Stimulated activated CD4-positive, alpha-beta T cell treated with anti-CD3 and anti-CD28 coated beads, Interleukin-15, amount 100 ng/mL, for 24 hours (primary cell): Measurements from ENCODE around the gene PCYT2.

Source experiments
- DNase-seq: peaks from one replicate; pipeline ENCODE4 v3.0.0-alpha.2; 2020

Gene PCYT2

GRCh38 chr17:81942167-81942553 lies 31.0 kb upstream of the PCYT2 start:
- no peak for DNase-seq

GRCh38 chr17:81941484-81942166 lies 30.4 kb upstream of the PCYT2 start:
- DNase-seq: no peak

- DNase-seq: no peak
Measured at GRCh38 chr17:81940538-81941483, 29.6 kb upstream of the PCYT2 start.

DNA sequence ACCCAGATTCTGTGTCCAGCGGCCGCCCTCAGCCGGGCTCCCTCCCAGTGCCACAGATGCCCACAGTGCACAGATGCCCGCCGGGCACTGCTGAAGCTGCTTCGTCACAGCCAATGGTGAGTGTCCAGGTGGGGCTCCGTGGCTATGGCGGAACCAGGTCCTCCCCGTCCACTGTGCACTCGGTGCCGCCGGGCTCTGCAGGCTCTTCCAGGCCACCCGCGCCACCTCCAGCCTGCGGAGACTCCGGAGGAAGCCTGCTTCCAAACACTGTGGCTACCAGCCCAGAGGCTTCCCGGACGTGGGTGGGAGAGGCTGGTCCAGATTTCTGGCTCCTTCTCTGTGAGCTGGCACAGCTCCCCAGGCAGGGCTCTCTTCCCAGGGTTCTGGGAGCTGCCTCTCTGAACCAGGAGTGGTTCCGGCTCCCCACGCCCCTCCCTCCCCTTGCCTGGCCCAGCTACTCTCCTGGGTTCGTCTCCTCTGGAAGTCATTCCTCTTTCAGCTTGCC lies 28.7 kb upstream of the PCYT2 start:
- no peak for DNase-seq

DNA sequence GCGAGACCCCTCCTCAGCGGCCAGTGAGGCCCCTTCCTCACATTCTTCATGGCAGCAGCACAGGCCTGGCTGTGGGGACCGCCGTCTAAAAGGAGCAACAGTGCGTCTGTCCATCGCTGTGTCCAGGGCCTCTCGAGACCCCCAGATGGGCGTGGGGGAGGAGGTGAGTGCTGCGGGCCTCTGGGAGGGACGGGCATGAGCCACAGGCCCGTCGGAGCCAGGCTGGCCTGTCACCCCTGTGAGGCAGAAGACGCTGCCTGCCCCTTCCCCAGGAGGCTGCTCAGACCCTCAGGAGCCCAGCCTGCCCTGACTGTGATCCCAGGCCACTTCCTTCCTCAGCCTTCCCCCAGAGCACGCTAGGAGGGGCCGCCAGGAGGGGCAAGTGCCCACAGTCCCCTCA lies 28.0 kb upstream of the PCYT2 start:
- DNase-seq: no peak

GRCh38 chr17:81935709-81936084 lies 24.5 kb upstream of the PCYT2 start:
- DNase-seq: no peak

GRCh38 chr17:81934850-81935708 lies 23.9 kb upstream of the PCYT2 start:
- DNase-seq: no peak

DNA sequence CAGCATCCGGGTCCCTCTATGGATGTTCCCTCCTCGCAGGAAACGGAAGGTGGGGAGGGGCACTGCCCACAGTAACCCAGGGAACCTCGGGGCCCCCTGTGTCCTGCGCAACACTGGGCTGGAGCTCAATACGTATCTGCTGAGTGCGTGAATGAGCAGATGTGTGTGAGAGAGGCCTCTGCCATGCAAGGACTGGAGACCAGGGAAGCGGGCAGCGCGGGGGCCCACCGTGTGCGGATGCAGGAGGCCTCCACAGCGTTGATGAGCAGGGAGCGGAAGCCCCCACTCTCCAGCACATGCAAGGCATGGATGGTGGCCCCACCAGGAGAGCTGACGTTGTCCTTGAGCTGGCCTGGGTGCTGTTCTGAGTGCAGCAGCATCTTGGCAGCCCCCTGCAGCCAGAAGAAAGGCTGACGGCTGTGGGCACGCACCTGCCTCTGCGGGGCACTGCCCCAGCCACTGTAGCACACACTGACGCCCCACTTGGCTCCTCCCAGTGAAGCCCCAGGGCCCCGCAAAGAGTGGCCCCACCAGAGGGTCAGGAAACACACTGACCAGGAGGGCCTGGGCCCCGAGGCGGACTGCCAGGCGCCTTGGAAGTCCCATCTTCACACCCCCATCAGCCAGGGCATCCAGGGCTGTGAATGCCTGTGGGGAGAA lies 23.0 kb upstream of the PCYT2 start:
- no peak for DNase-seq

DNA sequence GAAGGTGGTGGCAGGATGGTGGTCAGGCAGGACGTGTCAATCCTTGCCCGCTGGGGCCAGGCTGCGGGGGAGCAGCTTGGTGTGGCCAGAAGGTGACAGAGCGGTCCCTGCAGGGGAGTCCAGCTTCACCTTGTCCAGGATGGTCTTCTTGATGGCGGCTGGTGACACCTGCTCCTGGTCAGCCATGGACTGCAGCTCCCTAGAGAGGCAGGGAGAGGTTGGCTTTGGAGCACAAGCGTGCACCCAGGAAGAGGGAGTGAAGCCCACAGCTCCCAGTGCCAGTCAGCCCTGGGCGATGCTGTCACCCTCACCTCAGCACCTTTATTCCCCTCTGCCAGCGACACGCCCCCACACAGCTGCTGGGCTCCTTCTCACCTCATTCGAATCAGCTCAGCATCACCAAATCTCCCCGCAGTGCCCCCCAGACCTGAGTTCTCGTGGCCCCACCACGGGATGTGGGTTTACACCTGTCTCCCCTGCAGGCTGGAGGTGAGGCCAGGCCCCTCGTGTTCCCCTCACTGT lies 22.0 kb upstream of the PCYT2 start:
- DNase-seq: no peak

- DNase-seq: peak; percentile 32
Measured at GRCh38 chr17:81932333-81932983, 21.3 kb upstream of the PCYT2 start.

- DNase-seq: no peak
Measured at GRCh38 chr17:81931557-81932332, 20.5 kb upstream of the PCYT2 start.

GRCh38 chr17:81931189-81931556 lies 20.0 kb upstream of the PCYT2 start:
- no peak for DNase-seq

GRCh38 chr17:81930142-81931125 lies 19.2 kb upstream of the PCYT2 start:
- DNase-seq: no peak

DNA sequence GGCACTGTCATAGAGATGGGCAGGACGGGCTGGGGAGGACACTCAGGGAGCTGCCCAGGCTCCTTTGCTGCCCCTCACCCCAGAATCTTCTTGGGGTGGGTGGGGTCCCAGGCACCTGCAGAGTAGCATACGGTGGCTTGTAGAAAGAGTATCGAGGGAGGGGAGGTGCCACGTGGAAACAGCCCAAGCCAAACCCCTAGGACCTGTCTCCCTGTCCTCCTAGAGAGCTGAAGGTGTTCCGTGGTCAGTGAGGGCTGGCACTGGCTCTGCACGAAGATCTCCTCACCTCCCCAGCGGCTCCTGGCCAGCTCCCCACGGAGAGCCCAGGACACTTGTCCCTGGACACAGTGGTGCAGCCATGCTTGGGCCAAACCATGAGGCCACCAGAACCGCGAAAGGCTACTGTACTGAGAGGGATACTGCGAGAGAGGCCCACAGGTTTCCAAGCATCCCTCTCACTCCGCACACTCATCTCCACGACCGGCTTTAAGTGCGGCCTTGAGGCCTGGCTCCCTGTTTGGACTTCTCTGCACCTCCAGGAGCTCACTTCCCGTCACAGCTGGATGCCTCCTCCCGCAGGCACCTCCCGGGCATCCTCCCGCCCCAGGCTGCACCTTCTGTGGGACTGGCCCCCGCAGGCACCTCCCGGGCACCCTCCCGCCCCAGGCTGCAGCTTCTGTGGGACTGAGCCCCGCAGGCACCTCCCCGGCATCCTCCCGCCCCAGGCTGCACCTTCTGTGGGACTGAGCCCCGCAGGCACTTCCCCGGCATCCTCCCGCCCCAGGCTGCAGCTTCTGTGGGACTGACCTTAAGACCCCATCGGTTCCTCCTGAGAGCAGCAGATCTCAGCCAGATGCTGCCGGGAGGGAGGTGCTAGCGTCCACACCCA lies 18.3 kb upstream of the PCYT2 start:
- DNase-seq: no peak

DNA sequence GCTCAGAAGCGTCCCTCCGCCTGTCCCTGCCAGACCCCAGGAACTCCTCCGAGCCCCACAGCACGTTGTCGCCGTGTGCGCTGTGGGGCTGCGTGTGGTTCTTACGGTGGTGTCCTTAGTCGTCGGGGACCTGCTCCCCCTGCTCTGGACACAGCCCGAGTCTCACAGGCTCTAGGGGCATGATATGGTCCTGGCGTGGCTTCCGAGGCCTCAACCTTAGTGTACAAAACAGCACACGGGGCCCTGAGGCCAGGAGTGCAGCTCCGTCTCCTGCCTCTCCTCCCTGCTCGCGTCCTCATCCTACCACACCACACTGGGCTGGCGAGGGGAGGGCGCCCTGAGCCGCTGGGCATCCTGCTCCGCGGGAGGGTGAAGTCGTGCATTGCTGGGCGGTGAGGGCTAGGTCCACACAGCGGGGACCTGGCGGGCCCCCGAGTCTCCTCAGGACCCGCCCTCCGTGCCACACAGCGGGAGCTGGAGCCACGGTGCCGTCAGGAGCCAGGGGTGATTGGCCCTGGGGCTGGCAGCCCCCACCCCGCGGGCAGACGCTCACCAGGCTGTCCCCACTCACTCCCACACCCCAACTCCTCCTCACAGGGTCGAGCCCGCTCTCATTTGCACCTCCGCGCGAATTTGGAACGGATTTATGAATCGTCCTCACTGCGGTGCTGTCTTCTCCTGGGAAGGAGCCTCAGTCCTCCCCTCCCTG lies 17.5 kb upstream of the PCYT2 start:
- no peak for DNase-seq

DNA sequence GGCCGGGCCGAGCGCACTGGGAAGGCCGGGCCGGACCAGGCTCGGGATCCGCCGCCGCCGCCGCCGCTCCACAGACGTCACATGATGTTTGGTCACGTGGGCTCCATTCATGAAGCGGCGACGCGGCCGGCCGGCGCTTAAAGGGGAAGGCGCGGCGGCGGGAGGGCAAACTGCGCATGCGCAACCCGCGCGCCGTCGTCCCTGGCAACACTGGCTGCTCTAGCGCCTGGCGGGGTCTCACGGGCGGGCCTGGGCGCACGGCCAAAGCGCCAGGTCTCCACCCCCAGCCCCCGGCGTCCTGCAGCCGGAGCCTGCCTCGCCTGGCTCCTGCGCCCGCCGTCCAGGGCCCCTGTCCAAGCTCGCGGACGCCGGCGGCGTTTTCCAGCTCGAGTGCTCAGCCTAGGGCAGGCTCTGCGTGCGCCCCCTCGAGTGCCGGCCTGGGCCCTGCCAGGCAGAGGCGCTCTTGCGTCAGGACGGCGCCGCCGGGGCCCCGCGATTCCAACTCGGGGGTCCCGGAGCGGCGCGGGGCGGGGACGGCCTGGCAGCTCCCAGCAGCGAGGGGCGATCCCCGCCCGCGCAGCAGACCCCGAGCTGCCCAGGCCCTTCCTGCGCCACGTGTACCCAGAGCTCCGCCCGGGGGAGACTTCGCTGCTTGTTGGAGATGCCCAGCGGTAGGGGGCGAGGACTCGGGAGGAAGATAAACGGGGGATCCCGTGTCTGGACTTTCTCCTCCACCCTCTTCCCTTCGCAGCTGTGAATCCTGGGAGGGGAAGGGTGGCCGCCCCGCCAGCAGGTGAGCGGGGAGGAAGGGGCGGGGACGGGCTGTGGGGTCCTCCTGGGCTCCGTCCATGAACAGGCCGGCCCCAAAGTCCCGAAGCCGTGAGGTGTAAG lies 16.7 kb upstream of the PCYT2 start, which contains the start of gene MAFG:
TSS of gene MAFG (minus strand) at position 83 of the 891 bp plus-strand sequence. CDS start 4,550 bp downstream, outside the sequence.
- peak; percentile 92 for DNase-seq
